NCI-H128 (cell line): ENCODE measurements around the gene ATG3.
"Not testable (repeated sequence)": the region's sequence is repeated elsewhere in the genome, so short reads cannot be mapped to it uniquely, and the experiment has no call there.

Source experiments
- DNase-seq: peaks from one replicate; lab custom pipeline; 2025; ENCODE audit not compliant: unreplicated experiment; lab: John Stamatoyannopoulos, UW

The ATG3 gene

DNA sequence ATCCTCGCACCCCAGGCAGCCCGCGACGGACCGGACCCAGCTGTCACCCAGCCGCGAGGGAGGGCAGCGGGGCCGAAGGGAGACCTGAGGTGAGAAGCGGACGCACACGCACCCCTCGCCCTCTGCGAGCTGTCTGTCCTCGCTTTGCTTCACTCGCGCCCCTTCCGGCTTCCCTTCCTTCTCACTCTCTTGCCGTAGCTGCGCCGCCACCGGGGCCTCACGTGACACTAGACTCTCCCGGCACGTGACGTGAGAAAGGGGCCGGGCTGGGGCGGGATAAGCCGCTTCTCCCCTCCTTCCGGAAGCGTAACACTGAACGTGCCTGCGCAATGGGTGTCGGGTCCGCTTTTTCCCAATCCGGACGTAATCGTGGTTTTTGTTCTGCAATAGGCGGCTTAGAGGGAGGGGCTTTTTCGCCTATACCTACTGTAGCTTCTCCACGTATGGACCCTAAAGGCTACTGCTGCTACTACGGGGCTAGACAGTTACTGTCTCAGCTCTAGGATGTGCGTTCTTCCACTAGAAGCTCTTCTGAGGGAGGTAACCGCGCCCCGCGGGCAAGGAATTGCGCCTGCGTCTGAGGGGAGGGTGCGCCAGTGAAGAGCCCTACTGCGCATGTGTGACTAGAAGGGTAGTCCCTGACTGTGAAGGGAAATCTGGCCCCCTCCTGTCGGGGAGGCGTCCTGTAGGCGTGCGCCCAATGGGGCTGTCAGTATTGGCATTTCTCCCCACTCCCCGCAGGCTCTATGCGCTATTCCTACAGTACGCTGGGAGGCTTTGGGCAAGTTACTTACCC, at the start of gene ATG3, which contains the start of gene SLC35A5:
TSS of gene ATG3 (minus strand) at position 229 of the 796 bp plus-strand sequence. CDS start 434 bp downstream, outside the sequence.
TSS of gene SLC35A5 (plus strand) at position 312 of the 796 bp plus-strand sequence. CDS start 1,359 bp downstream, outside the sequence.
- DNase-seq, result peak; percentile 98

DNA sequence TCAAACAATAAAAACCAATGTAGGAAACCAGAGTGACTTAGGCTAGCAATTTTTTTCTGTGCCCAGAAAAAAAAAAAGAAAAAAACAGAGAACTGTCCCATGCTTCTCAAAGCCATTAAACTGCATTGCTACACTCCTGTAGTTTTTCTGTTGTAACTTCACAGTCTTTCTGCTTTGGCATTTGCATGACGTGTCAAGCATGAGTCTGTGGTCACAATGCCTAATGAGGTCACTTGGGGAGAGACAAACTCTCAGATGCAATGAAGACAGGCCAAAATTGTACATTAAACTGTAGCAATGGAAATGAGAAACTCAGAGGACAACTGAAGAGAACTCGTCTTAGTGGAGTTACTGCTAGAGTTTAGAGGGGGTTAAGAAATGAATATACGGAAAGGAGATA, 48.4 kb upstream of the ATG3 start:
- no peak for DNase-seq

DNA sequence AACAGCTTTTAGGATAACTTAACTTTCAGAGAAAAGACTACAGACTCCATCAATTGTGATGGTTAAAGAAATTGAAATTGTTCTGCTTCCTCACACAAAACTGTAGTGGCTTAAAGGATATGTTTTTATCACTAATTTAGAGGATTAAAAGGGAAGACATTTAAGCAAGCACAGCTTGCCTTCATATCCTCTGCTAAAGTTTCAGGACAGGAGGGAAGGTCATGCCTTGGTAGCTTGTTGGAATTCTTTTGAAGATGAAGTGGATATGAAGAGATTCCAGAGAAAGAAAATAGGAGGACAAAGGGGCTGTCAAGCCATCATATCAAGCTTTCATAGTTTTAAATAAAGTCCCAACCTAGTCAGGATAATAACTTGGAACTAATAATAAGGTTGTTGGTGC, 46.1 kb upstream of the ATG3 start:
- DNase-seq, result no peak

DNA sequence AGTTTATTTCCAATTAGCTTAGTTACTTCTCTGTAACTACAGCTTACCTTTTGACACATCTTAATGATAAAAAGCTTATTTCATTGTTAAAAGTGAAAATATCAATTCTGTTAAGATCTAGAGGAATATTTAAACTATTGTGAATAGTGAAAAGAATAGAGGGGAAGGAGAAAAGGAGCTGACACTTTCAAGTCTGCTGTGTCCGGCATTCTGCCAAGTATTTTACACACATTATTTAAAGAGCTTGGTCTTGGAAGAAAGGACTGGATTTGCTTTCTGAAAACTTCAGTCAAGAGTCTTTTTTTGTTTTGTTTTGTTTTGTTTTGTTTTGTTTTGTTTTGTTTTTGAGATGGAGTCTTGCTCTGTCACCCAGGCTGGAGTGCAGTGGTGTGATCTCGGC, 44.3 kb upstream of the ATG3 start:
- no peak for DNase-seq

DNA sequence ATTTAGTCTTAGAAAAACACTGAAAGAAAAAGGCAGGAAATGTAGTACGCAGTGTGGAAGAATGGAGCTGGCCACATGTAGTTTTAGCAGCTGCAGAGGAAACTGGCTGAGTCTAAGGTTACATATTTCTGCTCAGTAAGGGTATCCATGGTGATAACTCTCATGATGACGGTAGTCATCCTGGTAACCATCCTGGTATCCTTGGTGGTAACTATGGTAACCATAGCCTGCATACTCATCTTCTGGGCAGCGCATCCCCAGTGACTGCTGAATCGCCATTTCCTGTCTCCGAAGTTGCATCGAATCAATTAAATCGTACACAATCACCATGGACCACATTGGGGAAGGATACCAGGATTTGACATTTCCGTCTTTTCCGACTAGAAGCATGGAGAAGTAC, 43.5 kb upstream of the ATG3 start:
- DNase-seq, result no peak

DNA sequence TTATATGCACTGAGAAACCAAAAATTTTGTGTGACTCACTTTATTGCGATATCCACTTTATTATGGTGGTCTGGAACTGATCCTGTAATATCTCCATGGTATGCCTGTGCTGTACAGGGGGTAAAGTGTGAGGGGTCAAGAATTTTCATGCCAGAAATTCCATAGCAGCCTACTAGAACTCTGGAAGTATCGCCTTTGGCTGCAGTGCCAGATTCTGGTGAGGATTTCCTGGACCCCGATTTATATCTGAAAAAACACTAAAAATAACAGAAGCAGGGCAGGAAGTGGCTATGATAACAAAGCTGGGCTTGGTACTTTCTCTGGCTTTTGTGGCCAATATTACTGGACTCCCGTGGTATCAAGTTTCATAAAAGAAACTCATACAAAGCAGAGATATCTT, 42.8 kb upstream of the ATG3 start:
- DNase-seq, result no peak

DNA sequence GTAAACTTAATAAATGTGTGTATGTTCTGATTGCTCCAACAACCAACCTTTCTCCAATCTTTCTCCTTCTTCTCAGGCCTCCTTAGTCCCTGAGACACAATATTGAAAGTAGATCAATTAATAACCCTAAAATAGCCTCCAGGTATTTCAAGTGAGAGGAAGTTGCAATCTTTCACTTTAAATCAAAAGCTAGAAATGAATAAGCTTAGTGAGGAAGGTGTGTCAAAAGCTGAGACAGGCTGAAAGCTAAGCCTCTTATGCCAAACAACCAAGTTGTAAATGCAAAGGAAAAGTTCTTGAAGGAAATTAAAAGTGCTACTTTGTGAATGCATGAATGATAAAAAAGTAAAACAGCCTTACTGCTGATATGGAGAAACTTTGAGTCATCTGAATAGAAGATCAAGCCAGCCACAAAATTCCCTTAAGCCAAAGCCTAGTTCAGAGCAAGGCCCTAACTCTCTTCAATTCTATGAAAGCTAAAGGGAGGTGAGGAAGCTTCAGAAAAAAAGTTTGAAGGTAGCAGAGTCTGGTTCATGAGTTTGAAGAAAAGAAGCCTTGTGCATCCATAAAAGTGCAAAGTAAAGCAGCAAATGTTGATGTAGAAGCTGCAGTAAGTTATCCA, 40.6 kb upstream of the ATG3 start:
- DNase-seq, result no peak

DNA sequence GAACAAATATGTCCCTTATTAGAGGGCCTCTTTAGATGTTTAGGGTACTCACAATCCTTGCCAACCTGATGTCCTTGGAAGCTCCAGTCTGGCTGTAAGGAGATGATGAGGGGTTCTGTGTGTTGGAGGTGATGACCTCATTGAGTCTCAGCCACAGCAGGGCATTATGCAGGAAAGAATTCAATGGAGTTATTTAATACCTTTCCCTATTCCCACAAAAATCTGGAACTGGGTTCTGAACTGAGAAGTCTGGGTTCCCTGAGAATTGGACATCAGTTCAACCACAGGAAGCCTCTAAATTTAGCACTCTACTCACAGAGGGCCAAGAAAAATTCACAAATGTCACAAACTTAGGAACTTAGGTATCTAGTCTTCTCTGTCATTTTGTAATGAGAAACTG, 37.0 kb upstream of the ATG3 start:
- DNase-seq, result no peak

DNA sequence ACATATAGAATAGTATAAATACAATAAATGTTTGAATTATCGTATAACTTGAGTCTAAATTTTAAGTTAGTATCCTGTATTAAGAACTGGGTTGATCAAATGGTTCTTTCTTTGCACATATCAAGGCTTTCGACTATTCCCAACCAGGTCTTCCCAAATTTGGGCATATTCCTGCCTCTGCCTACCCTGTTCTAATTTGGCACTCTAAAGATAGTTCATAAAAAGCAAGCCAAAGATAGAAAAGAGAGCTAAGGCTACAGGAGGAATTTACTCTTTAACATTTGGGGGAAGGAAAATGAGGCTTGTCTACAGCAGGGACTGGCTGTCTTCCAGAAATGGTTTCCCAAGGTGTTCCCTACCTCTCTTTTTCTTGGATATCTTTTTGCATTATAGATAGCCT, 36.2 kb upstream of the ATG3 start:
- DNase-seq, result no peak

DNA sequence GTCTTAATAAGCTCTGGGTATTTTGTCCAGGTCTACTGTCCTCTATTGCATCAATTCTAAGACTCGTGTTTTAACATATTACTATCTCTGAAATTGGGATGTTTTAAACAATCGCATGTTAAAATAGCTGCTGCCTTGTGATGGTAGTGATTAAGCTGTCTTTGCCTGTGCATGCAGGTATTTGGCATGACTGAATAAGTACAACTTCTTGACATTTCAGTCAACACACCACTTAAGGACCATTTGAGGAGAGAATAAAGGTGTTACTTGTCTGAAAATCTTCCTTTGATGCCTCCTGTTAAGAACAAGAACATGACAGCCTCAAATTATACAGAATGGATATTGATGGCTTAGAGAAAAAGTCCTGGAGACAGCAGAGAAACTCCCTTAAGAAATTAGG, 33.1 kb upstream of the ATG3 start:
- DNase-seq, result no peak

DNA sequence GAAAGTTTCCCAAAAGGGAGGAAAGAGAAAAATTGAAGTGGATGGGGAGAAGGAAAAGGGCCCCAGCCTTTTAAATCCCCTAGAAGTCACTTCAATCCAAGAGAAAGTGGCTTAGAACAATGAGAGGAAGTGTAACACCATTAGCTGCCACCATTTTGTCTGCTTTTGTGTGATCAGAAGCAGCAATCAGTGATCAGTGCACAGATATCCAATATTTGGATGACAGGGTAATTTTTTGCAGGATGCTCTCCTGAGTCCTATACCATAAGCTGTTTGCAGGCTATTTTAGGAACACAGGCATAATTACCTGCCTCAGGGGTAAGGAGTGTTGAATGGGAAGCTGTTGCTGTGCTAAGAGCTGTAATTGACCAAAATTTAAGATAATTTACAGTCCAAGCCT, 31.5 kb upstream of the ATG3 start:
- DNase-seq, result no peak

DNA sequence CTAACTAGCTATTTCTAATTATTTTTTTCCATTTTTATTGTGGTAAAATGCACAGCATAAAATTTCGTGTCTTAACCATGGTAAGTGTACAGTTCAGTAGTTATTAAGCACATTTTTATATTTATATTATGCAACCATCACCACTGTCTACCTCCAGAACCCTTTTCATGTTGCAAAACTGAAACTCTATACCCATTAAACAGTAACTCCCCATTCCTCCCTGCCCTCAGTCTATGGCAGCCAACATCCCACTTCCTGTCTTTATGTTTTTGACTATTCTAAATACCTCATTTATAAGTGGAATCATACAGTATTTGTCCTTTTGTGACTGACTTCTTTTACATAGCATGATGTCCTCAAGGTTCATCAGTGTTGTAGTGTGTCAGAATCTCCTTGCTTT, 25.6 kb upstream of the ATG3 start:
- DNase-seq, result no peak

DNA sequence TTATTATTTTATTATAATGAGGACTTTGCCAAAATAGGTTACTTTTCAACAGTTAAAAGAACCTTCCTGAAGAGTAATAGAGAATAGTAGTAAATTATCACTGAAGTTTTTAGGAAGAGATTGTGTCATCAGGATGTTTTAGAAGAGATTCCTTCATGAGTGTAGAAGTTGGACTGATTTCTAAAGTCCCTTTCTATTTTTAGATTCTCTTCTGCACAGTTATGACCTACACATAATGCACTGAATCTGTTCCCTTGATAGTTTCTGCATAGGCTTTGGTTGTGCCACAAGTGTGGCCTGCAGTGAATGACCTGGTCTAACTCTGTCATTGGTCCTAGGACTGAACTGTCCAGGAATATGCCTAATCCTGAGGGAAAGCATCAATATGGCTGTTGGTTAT, 24.0 kb upstream of the ATG3 start:
- DNase-seq, result no peak

DNA sequence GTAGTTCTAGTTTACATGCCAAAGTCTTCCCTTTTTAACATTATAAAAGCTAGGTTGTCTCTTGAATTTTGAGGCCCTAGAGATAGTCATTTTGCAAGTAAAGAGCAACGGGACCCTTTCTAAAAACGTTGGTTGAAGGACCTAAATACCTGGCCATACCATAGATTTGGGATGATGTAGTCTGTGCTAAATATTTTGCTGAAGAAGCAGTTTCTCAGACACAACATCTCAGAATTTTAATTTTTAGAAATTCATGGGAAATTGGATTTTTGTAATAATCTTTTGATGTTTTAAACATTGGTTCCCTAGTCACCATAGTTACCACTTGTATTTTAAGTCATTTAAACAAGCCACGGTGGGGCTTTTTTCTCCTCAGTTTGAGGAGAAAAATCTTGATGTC, 21.3 kb upstream of the ATG3 start:
- no peak for DNase-seq

DNA sequence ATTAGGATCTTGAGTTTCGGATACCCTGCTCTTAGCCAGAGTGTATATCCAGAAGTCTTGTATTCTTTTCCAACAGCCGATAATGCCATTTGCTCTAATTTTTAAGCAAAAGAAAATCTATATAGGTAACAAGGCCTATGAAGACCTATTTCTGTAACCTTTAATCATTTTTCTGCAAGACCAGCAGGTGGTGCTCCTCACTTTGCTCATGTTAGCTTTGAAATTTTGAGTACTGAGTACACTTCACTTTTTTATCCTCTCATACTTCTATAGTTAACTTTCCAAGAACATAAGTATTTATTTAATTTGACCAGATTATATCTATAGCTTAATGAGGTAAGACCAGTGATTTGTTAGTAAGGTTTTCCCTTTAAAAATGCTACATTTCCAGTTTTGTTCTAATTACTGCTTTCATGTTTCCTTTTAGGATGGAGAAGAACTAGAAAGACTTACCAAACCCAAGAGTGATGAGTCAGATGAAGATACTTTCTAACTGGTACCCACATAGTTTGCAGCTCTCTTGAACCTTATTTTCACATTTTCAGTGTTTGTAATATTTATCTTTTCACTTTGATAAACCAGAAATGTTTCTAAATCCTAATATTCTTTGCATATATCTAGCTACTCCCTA, 20.6 kb upstream of the ATG3 start:
- DNase-seq, result no peak

DNA sequence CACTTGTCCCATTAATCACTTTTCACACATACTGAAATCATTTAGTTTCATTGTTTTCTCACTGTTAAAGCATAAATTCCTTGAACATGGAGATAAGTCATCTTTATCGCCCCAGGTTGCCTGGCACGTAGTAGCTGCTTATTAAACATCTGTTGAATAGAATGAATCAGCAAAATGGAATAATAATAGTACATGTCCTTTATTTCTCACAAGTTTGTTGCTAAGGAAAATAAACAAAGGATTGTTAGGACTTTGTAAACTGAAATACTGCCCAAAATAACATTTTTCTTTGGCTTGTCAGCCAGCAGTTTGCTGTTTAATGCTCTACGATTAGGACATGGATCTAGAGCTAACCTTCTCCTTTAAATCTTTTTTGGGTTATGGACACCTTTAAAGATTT, 17.9 kb upstream of the ATG3 start:
- no peak for DNase-seq

DNA sequence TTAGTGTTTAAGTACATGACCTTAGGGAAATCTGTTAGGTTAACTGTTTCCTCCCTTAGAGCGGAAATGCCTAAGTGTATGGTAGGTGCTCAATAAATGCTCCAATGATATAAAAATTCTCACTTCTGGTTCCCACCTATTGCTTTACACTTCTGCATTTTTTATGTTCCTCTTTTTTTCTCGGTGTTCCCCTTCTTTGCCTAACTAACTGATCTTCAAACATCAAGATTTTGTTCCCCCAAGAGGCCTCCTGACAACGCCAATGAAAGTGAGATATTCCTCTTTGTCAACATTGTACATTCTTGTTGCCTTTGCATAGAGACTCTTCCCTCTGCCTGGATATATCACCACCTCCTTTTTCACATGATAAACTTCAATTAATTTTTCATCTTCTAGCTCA, 17.5 kb upstream of the ATG3 start:
- no peak for DNase-seq

DNA sequence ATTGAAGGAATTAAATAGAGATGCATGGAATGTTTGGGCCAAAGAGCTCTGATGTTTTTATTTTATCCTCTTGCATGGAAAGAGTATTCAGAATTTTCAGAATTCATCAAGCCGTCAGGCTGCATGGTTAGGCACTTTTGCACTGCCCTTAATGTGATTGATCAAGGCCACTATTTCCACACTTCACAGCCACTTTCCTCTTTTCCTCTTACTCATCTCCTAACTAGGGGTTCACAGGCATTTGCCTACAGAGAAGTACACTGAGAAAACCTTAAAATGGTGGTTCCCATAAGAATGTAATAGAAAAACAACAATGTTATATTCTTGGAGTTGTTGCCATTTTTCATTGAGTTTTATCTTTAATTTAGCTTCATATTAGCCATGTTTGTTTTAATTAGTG, 10.9 kb upstream of the ATG3 start:
- no peak for DNase-seq

DNA sequence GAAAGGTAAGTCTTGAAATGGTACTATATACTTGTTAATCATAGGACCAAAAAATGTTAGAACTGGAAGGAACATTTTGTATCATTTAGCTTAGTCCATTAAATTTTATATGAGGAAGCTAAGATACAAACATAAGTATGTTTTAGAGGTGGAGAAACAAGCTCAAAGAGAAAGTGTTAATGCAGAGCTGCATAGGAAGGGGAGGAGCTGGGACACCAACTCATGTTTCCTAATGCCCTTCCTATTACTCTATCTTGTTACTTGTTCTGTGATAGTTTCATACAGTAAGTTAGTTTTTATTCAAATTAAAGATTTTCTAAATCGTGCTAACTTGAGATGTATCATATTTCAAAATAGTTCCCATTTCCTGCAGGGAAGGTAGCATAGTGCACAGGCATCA, 7.5 kb upstream of the ATG3 start:
- no peak for DNase-seq

DNA sequence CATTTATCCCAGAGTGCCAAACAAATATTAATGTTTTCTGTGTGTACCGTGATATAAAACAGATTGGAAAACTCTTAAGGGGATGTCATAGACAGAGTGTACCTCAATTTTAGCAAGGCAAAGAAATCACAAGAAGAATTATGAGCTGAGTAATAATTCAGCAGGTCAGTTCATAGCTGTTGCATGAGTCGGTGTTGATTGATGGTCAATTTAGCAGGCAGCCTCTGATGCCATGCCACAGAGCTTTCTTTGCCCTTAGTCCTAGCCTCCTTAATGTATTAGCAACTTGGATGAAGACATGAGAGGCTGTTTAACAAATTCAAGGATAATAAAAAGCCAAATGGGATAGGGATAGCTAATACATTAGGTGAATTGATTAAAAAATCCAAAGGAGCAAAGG, 6.9 kb upstream of the ATG3 start:
- DNase-seq, result no peak

DNA sequence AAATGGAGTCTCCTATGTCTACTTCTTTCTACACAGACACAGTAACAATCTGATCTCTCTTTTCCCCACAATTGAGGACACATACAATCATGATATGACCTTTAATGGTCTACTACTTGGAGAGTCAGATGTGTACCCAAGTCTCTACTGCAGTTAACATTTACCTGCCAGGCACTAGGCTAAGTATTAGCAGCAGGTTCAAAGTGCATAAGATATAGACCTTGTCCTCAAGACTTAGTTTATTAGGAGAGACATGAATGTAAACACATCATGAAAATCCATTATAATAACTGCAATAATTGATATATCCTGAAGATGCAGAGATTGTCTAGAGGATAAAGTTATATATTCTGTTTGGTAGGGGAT, 3.2 kb upstream of the ATG3 start:
- DNase-seq, result no peak

DNA sequence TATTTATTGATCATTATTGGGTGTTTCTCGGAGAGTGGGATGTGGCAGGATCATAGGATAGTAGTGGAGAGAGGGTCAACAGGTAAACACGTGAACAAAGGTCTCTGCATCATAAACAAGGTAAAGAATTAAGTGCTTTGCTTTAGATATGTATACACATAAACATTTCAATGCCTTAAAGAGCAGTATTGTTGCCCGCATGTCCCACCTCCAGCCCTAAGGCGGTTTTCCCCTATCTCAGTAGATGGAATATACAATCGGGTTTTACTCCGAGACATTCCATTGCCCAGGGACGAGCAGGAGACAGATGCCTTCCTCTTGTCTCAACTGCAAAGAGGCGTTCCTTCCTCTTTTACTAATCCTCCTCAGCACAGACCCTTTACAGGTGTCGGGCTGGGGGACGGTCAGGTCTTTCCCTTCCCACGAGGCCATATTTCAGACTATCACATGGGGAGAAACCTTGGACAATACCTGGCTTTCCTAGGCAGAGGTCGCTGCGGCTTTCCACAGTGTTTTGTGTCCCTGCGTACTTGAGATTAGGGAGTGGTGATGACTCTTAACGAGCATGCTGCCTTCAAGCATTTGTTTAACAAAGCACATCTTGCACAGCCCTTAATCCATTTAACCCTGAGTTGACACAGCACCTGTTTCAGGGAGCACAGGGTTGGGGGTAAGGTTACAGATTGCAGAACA, 2.6 kb upstream of the ATG3 start:
- not testable (repeated sequence) for DNase-seq
